H9 (cell line): ENCODE results near the gene PGAP6. TPM values are rescaled to one million over a fixed set of nuclear protein-coding genes. Genes with fewer than 3 reads are reported as not detected.
"Not testable (repeated sequence)": the region's sequence is repeated elsewhere in the genome, so short reads cannot be mapped to it uniquely, and the experiment has no call there.

Experiments used
- DNase-seq: peaks from one replicate; pipeline ENCODE4 v3.0.0-alpha.2; 2017
- H2AFZ ChIP-seq: one replicate; pipeline ENCODE4 v1.6.1; 2013; ENCODE audit warnings: mild to moderate bottlenecking, low read length, control low read depth, moderate library complexity
- H2AK5ac ChIP-seq: 2 replicates; pipeline ENCODE4 v1.6.1; 2013; ENCODE audit warnings: low read length, control low read depth, mixed read lengths; ENCODE audit not compliant: insufficient read length
- H2BK120ac ChIP-seq: one replicate; pipeline ENCODE4 v1.6.1; 2013; ENCODE audit warnings: low read depth, mild to moderate bottlenecking, low read length, control low read depth, inconsistent platforms; ENCODE audit not compliant: poor library complexity, severe bottlenecking
- H2BK12ac ChIP-seq: 2 replicates; pipeline ENCODE4 v1.6.1; 2013; ENCODE audit warnings: low read length, control low read depth, mixed read lengths, low read depth; ENCODE audit not compliant: insufficient read length
- H2BK15ac ChIP-seq: 2 replicates; pipeline ENCODE4 v1.6.1; 2013; ENCODE audit warnings: low read depth, low read length, control low read depth
- H2BK20ac ChIP-seq: one replicate; pipeline ENCODE4 v1.6.1; 2013; ENCODE audit warnings: low read depth, mild to moderate bottlenecking, low read length, control low read depth, inconsistent platforms; ENCODE audit not compliant: poor library complexity, severe bottlenecking
- H2BK5ac ChIP-seq: 2 replicates; pipeline ENCODE4 v1.6.1; 2013; ENCODE audit warnings: low read length, control low read depth, mixed read lengths; ENCODE audit not compliant: insufficient read length
- H3K14ac ChIP-seq: 2 replicates; pipeline ENCODE4 v1.6.1; 2013; ENCODE audit warnings: low read length, control low read depth; ENCODE audit not compliant: insufficient read depth
- H3K18ac ChIP-seq: 2 replicates; pipeline ENCODE4 v1.6.1; 2013; ENCODE audit warnings: low read depth, mild to moderate bottlenecking, mixed read lengths, low read length, control low read depth; ENCODE audit not compliant: insufficient read length
- H3K23ac ChIP-seq: 2 replicates; pipeline ENCODE4 v1.6.1; 2013; ENCODE audit warnings: low read length, control low read depth, mixed read lengths, low read depth; ENCODE audit not compliant: insufficient read length
- H3K23me2 ChIP-seq: 2 replicates; pipeline ENCODE4 v1.6.1; 2013; ENCODE audit warnings: low read depth, mild to moderate bottlenecking, mixed read lengths, low read length, control low read depth; ENCODE audit not compliant: insufficient read length, poor library complexity, severe bottlenecking
- H3K27ac ChIP-seq: 2 replicates; pipeline ENCODE4 v1.5.1; 2013; ENCODE audit warnings: low read length, control low read depth, mixed read lengths, low read depth; ENCODE audit not compliant: insufficient read length
- H3K27me3 ChIP-seq: 2 replicates; pipeline ENCODE4 v1.6.1; 2013; ENCODE audit warnings: low read length, control low read depth, inconsistent platforms; ENCODE audit not compliant: insufficient read depth
- H3K4ac ChIP-seq: 2 replicates; pipeline ENCODE4 v1.6.1; 2013; ENCODE audit warnings: low read depth, mild to moderate bottlenecking, control low read depth, inconsistent platforms, low read length, moderate library complexity
- H3K4me1 ChIP-seq: 2 replicates; pipeline ENCODE4 v1.6.1; 2013; ENCODE audit warnings: low read length, control low read depth, inconsistent platforms; ENCODE audit not compliant: insufficient read depth
- H3K4me2 ChIP-seq: 2 replicates; pipeline ENCODE4 v1.6.1; 2013; ENCODE audit warnings: low read length, control low read depth, mixed read lengths; ENCODE audit not compliant: insufficient read length, insufficient read depth
- H3K56ac ChIP-seq: 2 replicates; pipeline ENCODE4 v1.6.1; 2013; ENCODE audit warnings: low read depth, mild to moderate bottlenecking, mixed read lengths, low read length, control low read depth; ENCODE audit not compliant: insufficient read length
- H3K79me1 ChIP-seq: 2 replicates; pipeline ENCODE4 v1.6.1; 2013; ENCODE audit warnings: low read depth, mild to moderate bottlenecking, moderate library complexity, low read length, control low read depth, inconsistent platforms; ENCODE audit not compliant: insufficient read depth, poor library complexity, severe bottlenecking
- H3K79me2 ChIP-seq: 2 replicates; pipeline ENCODE4 v1.6.1; 2013; ENCODE audit warnings: low read length, control low read depth, inconsistent platforms; ENCODE audit not compliant: insufficient read depth
- H3K9ac ChIP-seq: 2 replicates; pipeline ENCODE4 v1.6.1; 2013; ENCODE audit warnings: low read length, control low read depth, mixed read lengths; ENCODE audit not compliant: insufficient read length; ENCODE audit errors: extremely low read depth
- H3K9me3 ChIP-seq: one replicate; pipeline ENCODE4 v1.6.1; 2013; ENCODE audit warnings: low read depth, low read length, inconsistent platforms; ENCODE audit not compliant: control insufficient read depth
- H3T11ph ChIP-seq: one replicate; pipeline ENCODE4 v1.6.1; 2013; ENCODE audit warnings: mild to moderate bottlenecking, low read length, control low read depth, inconsistent platforms
- H4K20me1 ChIP-seq: one replicate; pipeline ENCODE4 v1.6.1; 2013; ENCODE audit not compliant: control insufficient read depth, insufficient read length, insufficient read depth
- H4K5ac ChIP-seq: 2 replicates; pipeline ENCODE4 v1.6.1; 2013; ENCODE audit warnings: low read depth, mild to moderate bottlenecking, mixed read lengths, low read length, control low read depth; ENCODE audit not compliant: insufficient read length
- H4K8ac ChIP-seq: replicated peaks from 2 replicates; pipeline ENCODE4 v1.6.1; 2013; ENCODE audit warnings: low read length, control low read depth, mixed read lengths, low read depth; ENCODE audit not compliant: insufficient read length
- H4K91ac ChIP-seq: 2 replicates; pipeline ENCODE4 v1.6.1; 2013; ENCODE audit warnings: low read depth, mild to moderate bottlenecking, moderate library complexity, mixed read lengths, low read length, control low read depth; ENCODE audit not compliant: insufficient read length
- H3K27ac Mint-ChIP-seq, 3 experiments: 2 replicates in 2 of 3; 3 replicates in 1 of 3; pipeline ENCODE4 v1.8.0; 2020 to 2021; ENCODE audit warnings: mixed read lengths in 3 of 3, mild to moderate bottlenecking in 1 of 3, moderate library complexity in 1 of 3
- H3K27me3 Mint-ChIP-seq: 2 replicates; pipeline ENCODE4 v1.8.0; 2021; ENCODE audit warnings: low read depth, mild to moderate bottlenecking, moderate library complexity, mixed read lengths
- H3K36me3 Mint-ChIP-seq, 3 experiments: 2 replicates in 2 of 3; 3 replicates in 1 of 3; pipeline ENCODE4 v1.8.0; 2020 to 2021; ENCODE audit warnings: low read depth in 3 of 3, mixed read lengths in 3 of 3; ENCODE audit not compliant: insufficient read depth in 1 of 3
- H3K4me1 Mint-ChIP-seq, 2 experiments: 2 replicates each; pipeline ENCODE4 v1.8.0; 2020; ENCODE audit warnings: mixed read lengths in 2 of 2
- H3K4me3 Mint-ChIP-seq, 2 experiments: 2 replicates in 1 of 2; 3 replicates in 1 of 2; pipeline ENCODE4 v1.8.0; 2020 to 2021; ENCODE audit warnings: mild to moderate bottlenecking in 2 of 2, mixed read lengths in 2 of 2, moderate library complexity in 1 of 2
- H3K9me3 Mint-ChIP-seq, 2 experiments: 2 replicates in 1 of 2; 3 replicates in 1 of 2; pipeline ENCODE4 v1.8.0; 2020; ENCODE audit warnings: mild to moderate bottlenecking in 2 of 2, mixed read lengths in 2 of 2, moderate library complexity in 1 of 2
- WGBS: extraction: QIAGEN DNeasy Blood & Tissue Kit; methylation state at CpG from one replicate; pipeline ENCODE4 v1.1.7; 2013; ENCODE audit warnings: missing lambda C conversion rate, low lambda C conversion rate, mixed read lengths; ENCODE audit not compliant: insufficient read length; ENCODE audit errors: extremely low coverage; 5-methylcytosine and 5-hydroxymethylcytosine counted together
- total RNA-seq: library from RNA; stranded (reverse); gene quantifications from 2 replicates; pipeline ENCODE4 v1.2.1, GENCODE V29; 2021
- TF ChIP-seq, protein P1 (sequence below): fragments of 200-600 bp; sonication (generic); conservative IDR thresholded peaks from 3 replicates; pipeline ENCODE4 v1.8.0; 2021; ENCODE audit warnings: antibody characterized with exemption, mild to moderate bottlenecking

PGAP6 gene
- total RNA-seq, 1 experiment from 2014 or later, result 111 TPM

DNA sequence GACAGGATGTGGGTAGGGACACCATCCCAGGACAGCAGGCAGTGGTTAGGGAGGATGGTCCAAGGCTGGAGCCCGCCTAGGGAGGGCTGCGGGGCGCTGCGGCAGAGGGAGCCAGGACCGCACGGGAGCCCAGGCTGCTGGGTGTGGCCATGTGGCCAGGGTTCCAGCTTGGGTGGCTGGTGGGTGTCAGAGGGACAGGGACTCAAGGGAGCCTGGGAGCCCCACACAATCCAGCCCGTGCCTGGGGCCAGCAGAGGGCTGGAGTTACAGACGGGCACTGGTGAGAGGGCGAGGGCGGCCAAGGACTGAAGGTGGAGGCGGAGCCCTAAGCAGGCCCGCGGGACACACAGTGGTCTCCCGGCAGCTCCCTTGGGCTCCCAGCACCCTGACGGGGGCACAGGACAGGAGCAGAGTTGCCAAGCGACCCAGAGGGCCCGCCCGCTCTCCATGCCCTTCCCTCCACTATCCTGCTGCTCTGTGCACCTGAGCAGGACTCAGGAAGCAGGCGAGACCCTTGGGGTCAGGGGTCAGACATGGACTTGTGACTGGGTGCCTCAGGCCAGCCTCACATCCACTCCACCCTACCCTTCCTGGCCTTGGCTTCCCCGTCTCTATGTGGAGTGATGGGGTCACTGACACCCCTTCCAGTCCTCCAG is 18.5 kb downstream of the PGAP6 start:
- Mint-ChIP-seq H3K27ac (peak overlapping the region in 1 of 3 experiments; percentile 67; a peak in 1 of 7 replicates), H3K4me1 (peaks cover 4 to 12% of the 10 kb centered on the region in 2 experiments; a peak in 3 of 4 replicates), H3K4me3 (no peak overlapping the region), H3K36me3 (peaks cover 3 to 19% (median 15%) of the 10 kb centered on the region in 3 experiments; a peak in 6 of 7 replicates), H3K27me3 (peaks cover 9% of the 10 kb centered on the region), H3K9me3 (no peaks in the 10 kb centered on the region)
- Histone ChIP-seq H2AK5ac (no peak overlapping the region), H4K20me1 (no peaks in the 10 kb centered on the region), H3T11ph (no peak overlapping the region), H3K23ac (no peak overlapping the region), H3K79me2 (no peaks in the 10 kb centered on the region), H3K27ac (no peak overlapping the region), H3K9ac (no peak overlapping the region), H3K18ac (no peak overlapping the region), H3K4me2 (no peak overlapping the region), H2BK15ac (no peak overlapping the region), H3K9me3 (no peaks in the 10 kb centered on the region), H2BK120ac (no peak overlapping the region), H2AFZ (no peak overlapping the region), H3K4me1 (no peaks in the 10 kb centered on the region), H3K56ac (no peak overlapping the region), H2BK20ac (no peak overlapping the region), H3K23me2 (no peaks in the 10 kb centered on the region), H4K91ac (no peak overlapping the region), H3K4ac (no peak overlapping the region), H3K27me3 (no peaks in the 10 kb centered on the region), H4K5ac (no peak overlapping the region), H3K79me1 (no peaks in the 10 kb centered on the region), H2BK12ac (no peak overlapping the region), H3K14ac (no peak overlapping the region; the same call in 1 of the 2 replicates), H4K8ac (no peak overlapping the region), H2BK5ac (no peak overlapping the region)
- TF ChIP-seq, protein P1, sequence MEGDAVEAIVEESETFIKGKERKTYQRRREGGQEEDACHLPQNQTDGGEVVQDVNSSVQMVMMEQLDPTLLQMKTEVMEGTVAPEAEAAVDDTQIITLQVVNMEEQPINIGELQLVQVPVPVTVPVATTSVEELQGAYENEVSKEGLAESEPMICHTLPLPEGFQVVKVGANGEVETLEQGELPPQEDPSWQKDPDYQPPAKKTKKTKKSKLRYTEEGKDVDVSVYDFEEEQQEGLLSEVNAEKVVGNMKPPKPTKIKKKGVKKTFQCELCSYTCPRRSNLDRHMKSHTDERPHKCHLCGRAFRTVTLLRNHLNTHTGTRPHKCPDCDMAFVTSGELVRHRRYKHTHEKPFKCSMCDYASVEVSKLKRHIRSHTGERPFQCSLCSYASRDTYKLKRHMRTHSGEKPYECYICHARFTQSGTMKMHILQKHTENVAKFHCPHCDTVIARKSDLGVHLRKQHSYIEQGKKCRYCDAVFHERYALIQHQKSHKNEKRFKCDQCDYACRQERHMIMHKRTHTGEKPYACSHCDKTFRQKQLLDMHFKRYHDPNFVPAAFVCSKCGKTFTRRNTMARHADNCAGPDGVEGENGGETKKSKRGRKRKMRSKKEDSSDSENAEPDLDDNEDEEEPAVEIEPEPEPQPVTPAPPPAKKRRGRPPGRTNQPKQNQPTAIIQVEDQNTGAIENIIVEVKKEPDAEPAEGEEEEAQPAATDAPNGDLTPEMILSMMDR, result no peak
- DNase-seq, result no peak
- no CpG with 5 or more reads among the region's 20 CpGs for WGBS

DNA sequence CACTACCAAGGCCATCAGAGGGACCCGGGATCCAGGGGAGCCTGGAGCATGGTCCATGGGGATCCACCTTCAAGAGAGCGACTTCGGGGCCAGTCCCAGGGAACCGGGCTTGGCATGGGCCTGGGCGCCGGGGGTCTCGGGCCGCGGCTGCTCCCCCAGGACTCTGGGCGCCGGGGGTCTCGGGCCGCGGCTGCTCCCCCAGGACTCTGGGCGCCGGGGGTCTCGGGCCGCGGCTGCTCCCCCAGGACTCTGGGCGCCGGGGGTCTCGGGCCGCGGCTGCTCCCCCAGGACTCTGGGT is 19.1 kb downstream of the PGAP6 start:
- H3K79me2 ChIP-seq, H4K20me1 ChIP-seq, H3K27me3 ChIP-seq, H2BK15ac ChIP-seq, H3K9me3 Mint-ChIP-seq, H3K23ac ChIP-seq, H3K27me3 Mint-ChIP-seq, H3K27ac ChIP-seq, H3K79me1 ChIP-seq, H3K18ac ChIP-seq, H4K5ac ChIP-seq, H3K9me3 ChIP-seq, H4K8ac ChIP-seq, DNase-seq, H3K23me2 ChIP-seq, H3K4me3 Mint-ChIP-seq, H3K14ac ChIP-seq, H3T11ph ChIP-seq, H3K4ac ChIP-seq, H2BK20ac ChIP-seq, H3K4me1 ChIP-seq, H2AFZ ChIP-seq, H3K56ac ChIP-seq, H4K91ac ChIP-seq, H2BK12ac ChIP-seq, H3K27ac Mint-ChIP-seq, H2BK120ac ChIP-seq, H2AK5ac ChIP-seq, H3K9ac ChIP-seq, H2BK5ac ChIP-seq, H3K4me2 ChIP-seq: not testable (repeated sequence)
- WGBS, result no CpG with 5 or more reads among the region's 24 CpGs
- H3K36me3 Mint-ChIP-seq, result peaks cover 3 to 16% (median 12%) of the 10 kb centered on the region in 3 experiments; a peak in 6 of 7 replicates
- H3K4me1 Mint-ChIP-seq, result peaks cover 4 to 12% of the 10 kb centered on the region in 2 experiments; a peak in 3 of 4 replicates
